A673 (cell line): ENCODE data around the gene DNAH1. TPM values are rescaled to one million over a fixed set of nuclear protein-coding genes. Genes with fewer than 3 reads are reported as not detected.

Experiments used
- BruUV-seq: library from RNA; stranded (reverse); fragments of 400-500 nt; replicated peaks from 2 replicates; lab custom pipeline; 2021; lab: Mats Ljungman, UMichigan
- CTCF ChIA-PET: fragments of 300-600 bp; sonication (Branson Sonifier 250); formaldehyde crosslinking; loops from one replicate; lab custom pipeline; 2022; ENCODE audit warnings: antibody characterized with exemption; lab: Charles Lee
- POLR2A ChIA-PET: fragments of 300-600 bp; sonication (Branson Sonifier 250); formaldehyde crosslinking; loops from one replicate; lab custom pipeline; 2022; ENCODE audit warnings: antibody characterized with exemption; ENCODE audit not compliant: low non-redundant PET; lab: Charles Lee
- DNase-seq: peaks from one replicate; pipeline ENCODE4 v3.0.0-alpha.2; 2015; ENCODE audit warnings: low spot score
- H3K27ac ChIP-seq: fragments of 200-600 bp; sonication (generic); 2 replicates; pipeline ENCODE4 v1.5.1; 2016; ENCODE audit warnings: mixed run types, low read depth, mild to moderate bottlenecking, mixed read lengths, antibody characterized with exemption, low read length; ENCODE audit not compliant: poor library complexity, severe bottlenecking
- H3K27me3 ChIP-seq: fragments of 200-600 bp; sonication (generic); replicated peaks from 2 replicates; pipeline ENCODE4 v1.6.1; 2017; ENCODE audit warnings: mixed run types, low read depth, mild to moderate bottlenecking, mixed read lengths, antibody characterized with exemption, low read length; ENCODE audit not compliant: insufficient read depth, poor library complexity
- H3K36me3 ChIP-seq: fragments of 200-600 bp; sonication (generic); 2 replicates; pipeline ENCODE4 v1.6.1; 2016; ENCODE audit warnings: mixed run types, mild to moderate bottlenecking, mixed read lengths, antibody characterized with exemption, low read length; ENCODE audit not compliant: insufficient read depth, poor library complexity, severe bottlenecking
- H3K4me1 ChIP-seq: fragments of 200-600 bp; sonication (generic); 2 replicates; pipeline ENCODE4 v1.6.1; 2017; ENCODE audit warnings: mixed run types, mild to moderate bottlenecking, mixed read lengths, antibody characterized with exemption, low read length; ENCODE audit not compliant: insufficient read depth, poor library complexity, severe bottlenecking
- H3K4me3 ChIP-seq: fragments of 200-600 bp; sonication (generic); 2 replicates; pipeline ENCODE4 v1.5.1; 2016; ENCODE audit warnings: low read depth, mixed run types, mild to moderate bottlenecking, mixed read lengths, low read length; ENCODE audit not compliant: poor library complexity, severe bottlenecking
- H3K9me3 ChIP-seq: fragments of 200-600 bp; sonication (generic); 2 replicates; pipeline ENCODE4 v1.6.1; 2016; ENCODE audit warnings: mixed run types, low read depth, mild to moderate bottlenecking, mixed read lengths, antibody characterized with exemption, low read length; ENCODE audit not compliant: poor library complexity, severe bottlenecking
- CTCF ChIP-seq: fragments of 300-800, 200-600 bp; sonication (generic); conservative IDR thresholded peaks from 2 replicates; pipeline ENCODE4 v1.5.1; 2017; ENCODE audit warnings: low read depth, mild to moderate bottlenecking, antibody characterized with exemption, low read length, moderate library complexity, mixed read lengths
- EZH2 ChIP-seq: fragments of 200-600 bp; sonication (generic); IDR thresholded peaks from 2 replicates; pipeline ENCODE4 v1.6.1; 2017; ENCODE audit warnings: borderline replicate concordance, low read depth, mild to moderate bottlenecking, mixed read lengths, antibody characterized with exemption, low read length; ENCODE audit not compliant: poor library complexity, severe bottlenecking
- intact Hi-C: fragments of 100-400 bp; cut with micrococcal nuclease; formaldehyde crosslinking; loops from one replicate; pipeline ENCODE4 v1.10.0; 2022; ENCODE audit not compliant: unreplicated experiment
- total RNA-seq: library from RNA; stranded (reverse); gene quantifications from 2 replicates; pipeline ENCODE4 v1.2.3, GENCODE V29; 2021

The DNAH1 gene
- total RNA-seq, 1 experiment from 2014 or later = 1.3 TPM

GRCh38 chr3:52341123-52341522, 25.0 kb downstream of the DNAH1 start:
- H3K4me3 ChIP-seq = no peak overlapping the region
- H3K27me3 ChIP-seq = no peaks in the 10 kb centered on the region
- H3K36me3 ChIP-seq = no peaks in the 10 kb centered on the region
- CTCF ChIA-PET = interaction anchor here (0.6 kb wide), 1 partner anchor 250 kb away, joined by 6 read pairs; no protein-coding TSS in a partner anchor
- no peak for TF ChIP-seq CTCF
- TF ChIP-seq EZH2 = no peak
- intact Hi-C loops = no loop called here
- POLR2A ChIA-PET = interaction anchor here (0.6 kb wide), 1 partner anchor 195 kb away, joined by 10 read pairs; no protein-coding TSS in a partner anchor
- no peak for DNase-seq
- no peaks in the 10 kb centered on the region for H3K4me1 ChIP-seq
- no TSS peak for BruUV-seq
- H3K9me3 ChIP-seq = no peaks in the 10 kb centered on the region
- H3K27ac ChIP-seq = no peak overlapping the region

GRCh38 chr3:52343946-52344600, 28.0 kb downstream of the DNAH1 start:
- Histone ChIP-seq H3K27me3 (no peaks in the 10 kb centered on the region), H3K9me3 (no peaks in the 10 kb centered on the region), H3K4me1 (no peaks in the 10 kb centered on the region), H3K4me3 (no peak overlapping the region), H3K36me3 (no peaks in the 10 kb centered on the region), H3K27ac (no peak overlapping the region)
- BruUV-seq = no TSS peak
- no peak for DNase-seq
- ChIA-PET POLR2A (no interaction called here), CTCF (no interaction called here)
- intact Hi-C loops = no loop called here
- no peak for TF ChIP-seq CTCF
- TF ChIP-seq EZH2 = no peak

GRCh38 chr3:52345521-52346109, 29.5 kb downstream of the DNAH1 start:
- Histone ChIP-seq H3K27me3 (no peaks in the 10 kb centered on the region), H3K4me3 (no peak overlapping the region), H3K4me1 (no peaks in the 10 kb centered on the region), H3K9me3 (no peaks in the 10 kb centered on the region), H3K27ac (no peak overlapping the region), H3K36me3 (no peaks in the 10 kb centered on the region)
- BruUV-seq = no TSS peak
- ChIA-PET POLR2A (no interaction called here), CTCF (no interaction called here)
- TF ChIP-seq CTCF (no peak), EZH2 (no peak)
- intact Hi-C loops = no loop called here
- no peak for DNase-seq
